GM18909 (cell line): ENCODE data around the gene SLC22A8.
"Not testable (repeated sequence)": the region's sequence is repeated elsewhere in the genome, so short reads cannot be mapped to it uniquely, and the experiment has no call there.

Source experiments
- ATAC-seq: cut with Tn5 transposase; IDR thresholded peaks from one replicate; pipeline ENCODE4 v1.9.1; 2021; ENCODE audit warnings: mild to moderate bottlenecking; ENCODE audit not compliant: unreplicated experiment, poor library complexity

SLC22A8 gene, protein sequence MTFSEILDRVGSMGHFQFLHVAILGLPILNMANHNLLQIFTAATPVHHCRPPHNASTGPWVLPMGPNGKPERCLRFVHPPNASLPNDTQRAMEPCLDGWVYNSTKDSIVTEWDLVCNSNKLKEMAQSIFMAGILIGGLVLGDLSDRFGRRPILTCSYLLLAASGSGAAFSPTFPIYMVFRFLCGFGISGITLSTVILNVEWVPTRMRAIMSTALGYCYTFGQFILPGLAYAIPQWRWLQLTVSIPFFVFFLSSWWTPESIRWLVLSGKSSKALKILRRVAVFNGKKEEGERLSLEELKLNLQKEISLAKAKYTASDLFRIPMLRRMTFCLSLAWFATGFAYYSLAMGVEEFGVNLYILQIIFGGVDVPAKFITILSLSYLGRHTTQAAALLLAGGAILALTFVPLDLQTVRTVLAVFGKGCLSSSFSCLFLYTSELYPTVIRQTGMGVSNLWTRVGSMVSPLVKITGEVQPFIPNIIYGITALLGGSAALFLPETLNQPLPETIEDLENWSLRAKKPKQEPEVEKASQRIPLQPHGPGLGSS

DNA sequence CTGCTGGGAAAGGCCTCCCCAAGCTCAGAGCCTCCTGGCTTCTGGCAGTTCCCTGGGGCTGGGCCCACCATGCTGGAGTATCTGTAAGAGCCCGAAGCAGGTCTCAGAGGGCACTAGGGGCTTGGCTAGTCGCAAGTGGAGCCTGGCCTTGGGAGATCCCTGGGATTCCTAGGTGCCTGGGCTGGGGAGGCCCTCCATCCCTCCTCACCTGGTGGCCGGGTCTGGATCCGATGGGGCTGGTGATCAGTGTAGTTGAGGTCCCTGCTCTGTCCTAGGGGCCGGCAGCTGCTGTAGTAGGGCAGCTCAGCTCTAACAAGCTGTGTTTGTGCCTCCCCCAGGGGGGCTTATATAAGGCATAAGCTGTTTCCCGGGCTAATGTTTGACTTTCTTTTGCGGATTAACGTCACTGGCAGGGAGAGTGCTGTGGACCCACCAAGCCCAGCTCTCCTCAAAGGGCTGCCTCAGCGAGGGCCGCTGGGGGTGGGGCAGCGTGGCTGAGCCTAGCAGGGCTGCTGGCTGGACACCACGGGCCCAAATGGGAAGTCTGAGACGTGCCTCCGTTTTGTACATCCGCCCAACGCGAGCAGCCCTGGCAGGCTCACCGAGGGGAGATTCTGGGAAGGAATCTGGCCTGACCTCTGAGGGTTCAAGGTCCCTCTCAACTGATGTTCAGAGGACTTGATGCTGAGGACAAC is at the start of gene SLC22A8:
SLC22A8 (minus strand) TSS at position 321 of the 695 bp plus-strand sequence. CDS start 883 bp downstream, outside the sequence.
- ATAC-seq = no peak

DNA sequence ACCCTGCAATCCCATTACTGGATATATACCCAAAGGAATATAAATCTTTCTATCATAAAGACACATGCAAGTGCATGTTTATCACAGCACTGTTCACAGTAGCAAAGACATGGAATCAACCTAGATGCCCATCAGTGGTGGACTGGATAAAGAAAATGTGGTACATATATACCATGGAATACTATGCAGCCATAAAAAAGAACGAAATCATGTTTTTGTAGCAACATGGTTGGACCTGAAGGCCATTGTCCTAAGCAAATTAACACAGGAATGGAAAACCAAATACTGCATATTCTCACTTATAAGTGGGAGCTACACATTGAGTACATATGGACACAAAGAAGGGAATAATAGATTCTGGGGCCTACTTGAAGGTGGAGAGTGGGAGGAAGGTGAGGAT is 30.6 kb upstream of the SLC22A8 start:
- ATAC-seq = not testable (repeated sequence)

DNA sequence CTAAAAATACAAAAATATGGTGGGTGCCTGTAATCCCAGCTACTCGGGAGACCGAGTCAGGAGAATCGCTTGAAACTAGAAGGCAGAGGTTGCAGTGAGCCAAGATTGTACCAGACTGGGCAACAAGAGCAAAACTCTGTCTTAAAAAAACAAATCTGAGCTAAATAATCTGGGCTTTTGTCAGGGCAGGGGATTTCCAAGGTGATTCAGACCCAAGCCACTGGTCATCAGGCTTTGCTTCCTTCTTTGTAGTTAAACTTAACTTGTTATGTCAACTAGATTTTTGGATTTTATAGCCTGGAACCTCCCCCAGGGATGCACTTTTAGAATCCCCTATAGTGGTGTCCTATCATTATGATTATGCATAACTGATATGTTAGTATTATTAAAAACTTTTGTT is 27.0 kb upstream of the SLC22A8 start:
- no peak for ATAC-seq

DNA sequence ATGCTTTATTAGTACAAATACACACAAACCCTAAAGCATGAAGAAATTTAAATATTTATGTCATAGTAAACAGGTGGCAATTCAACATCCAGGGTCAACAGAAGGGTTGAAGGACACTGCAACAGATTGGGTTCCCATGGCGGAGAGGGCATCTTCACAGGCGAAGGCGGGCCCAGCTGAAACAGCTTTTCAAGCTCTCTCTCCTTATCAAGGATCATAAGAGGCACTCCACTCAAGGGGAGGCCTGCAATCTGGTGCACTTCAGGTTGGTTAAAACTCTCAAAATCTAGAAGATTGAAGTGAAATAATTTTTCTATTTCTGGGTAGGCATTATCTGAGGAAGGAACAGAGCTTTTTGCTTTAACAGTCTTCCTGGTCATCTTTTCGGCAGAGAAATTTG is 16.8 kb upstream of the SLC22A8 start:
- ATAC-seq = no peak

DNA sequence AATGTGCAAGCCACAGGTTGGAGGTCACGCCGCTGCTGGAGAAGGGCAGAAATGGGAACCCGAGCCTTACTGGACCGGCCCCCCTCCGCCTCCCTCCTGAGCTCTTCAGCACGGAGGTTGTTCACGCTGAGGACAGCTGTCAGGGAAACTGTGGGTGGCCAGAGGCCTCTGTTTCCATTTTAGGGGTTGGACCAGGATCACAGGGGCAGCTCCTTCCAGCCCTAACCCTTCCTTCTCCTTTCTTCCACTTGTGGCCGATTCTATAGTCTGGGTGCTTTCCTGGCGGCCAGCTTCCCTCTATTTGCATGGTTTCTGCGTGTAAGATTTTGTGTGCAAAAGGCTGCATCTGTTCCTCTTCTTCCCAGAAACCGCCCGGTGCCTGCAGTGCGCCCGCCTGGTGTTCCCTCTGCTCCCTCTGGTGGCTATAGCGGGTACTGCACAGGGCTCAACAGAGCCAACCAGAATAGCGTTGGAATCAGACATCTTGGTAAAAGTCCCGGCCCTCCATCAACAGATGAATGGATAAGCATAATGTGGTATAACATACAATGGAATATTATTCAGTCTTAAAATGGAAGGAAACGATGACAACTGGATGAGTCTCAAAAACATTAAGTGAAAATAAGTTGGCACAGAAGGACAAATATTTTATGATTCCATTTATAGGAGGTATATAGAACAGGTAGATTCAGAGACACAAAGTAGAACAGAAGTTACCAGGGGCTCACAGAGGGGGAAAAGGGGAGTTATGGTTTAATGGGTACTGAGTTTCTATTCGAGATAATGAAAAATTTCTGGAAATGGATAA is 8.4 kb upstream of the SLC22A8 start:
- no peak for ATAC-seq

DNA sequence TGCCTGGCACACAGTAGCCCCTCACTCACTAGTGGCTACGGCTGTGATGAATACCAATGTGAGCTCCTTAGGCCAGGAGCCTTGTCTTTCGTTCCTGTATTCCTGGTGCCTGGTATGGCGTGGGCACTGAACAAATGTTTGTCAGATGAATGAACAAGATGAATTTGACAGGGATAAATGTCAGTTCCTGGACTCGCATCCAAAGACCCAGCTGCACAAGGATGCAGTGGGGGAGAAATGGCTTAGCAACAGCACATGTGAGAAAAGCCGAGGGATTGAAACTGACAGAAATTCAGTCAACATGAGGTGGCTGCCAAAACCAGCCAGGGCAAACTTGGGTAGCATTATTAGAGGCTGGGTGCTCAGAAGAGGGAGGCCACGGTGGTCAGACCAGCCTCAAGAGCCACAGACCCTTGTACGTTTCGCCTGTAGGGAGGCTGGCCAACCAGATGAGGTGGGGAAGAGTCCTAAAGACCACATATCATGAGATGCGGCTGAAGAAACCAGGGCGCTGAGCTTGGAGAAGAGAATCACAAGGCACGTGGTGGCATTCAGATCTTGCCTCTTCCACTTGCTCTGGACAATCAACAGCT is 7.7 kb upstream of the SLC22A8 start:
- ATAC-seq = no peak

DNA sequence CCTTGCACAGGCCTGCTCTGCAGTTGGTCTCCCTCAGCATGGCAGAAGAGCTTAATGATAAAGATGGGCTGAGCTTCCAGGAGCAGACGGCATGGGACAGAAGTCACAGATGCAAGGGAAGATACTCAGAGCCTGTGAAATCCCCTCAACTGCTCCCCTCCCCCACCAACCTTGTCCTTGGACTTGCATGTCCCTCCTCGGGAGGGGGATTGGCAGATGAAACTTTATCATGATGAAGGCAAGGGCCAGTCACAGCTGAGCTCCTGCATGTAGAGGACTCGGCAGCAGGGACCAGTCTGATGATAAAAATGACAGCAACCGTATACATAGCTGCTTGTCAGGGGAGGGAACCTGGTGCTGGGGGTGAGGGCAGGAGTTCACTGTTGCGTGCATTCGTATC is 6.8 kb upstream of the SLC22A8 start:
- no peak for ATAC-seq

DNA sequence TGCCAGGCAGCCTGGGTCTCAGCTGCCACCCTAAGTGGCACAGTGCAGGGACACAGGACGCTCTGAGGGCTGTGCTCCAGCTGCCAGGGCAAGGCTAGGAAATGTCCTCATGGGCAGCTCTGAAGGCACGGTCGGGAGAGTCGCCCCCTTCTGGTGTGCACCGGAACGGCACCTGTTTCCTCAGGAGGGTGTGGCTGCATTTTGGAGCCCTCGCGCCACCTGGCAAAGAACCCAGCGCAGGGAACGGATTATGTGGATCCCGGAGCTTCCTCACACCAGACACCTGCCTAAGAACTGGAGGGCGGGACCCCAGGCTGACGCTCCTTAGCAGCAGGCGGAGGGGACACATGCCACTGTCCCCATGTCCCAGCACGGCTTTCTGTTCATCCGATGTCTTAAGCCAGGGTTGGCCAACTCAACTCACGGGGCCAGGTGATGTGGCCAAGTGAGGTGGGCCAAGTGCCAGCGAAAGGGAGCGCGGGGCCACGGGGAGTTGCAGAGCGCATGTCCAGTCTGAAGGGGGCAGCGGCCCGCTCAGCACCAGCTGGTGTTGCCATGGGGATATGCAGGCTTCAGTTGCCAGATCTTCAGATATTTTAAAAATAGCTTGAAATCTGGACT is 5.1 kb upstream of the SLC22A8 start:
- no peak for ATAC-seq

DNA sequence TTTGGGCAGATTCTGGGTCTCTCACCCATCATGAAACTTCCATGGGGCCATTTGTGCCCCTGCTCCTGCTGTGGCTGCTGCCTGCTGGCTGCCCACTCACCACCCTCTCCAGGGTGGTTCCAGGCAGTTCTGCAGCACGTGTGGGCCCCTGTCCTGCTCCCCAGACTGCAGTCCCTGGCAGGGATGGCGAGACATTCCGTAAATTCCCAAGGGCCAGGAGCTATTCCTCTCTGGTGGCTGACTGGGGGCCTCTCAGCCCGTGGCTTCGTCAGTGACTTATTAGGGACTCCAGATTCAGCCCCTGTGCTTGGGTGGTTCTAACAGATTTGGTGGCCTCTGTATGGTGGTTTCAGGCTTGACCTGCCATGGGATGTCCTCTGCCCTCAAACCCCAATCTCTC is 3.9 kb upstream of the SLC22A8 start:
- ATAC-seq = no peak

DNA sequence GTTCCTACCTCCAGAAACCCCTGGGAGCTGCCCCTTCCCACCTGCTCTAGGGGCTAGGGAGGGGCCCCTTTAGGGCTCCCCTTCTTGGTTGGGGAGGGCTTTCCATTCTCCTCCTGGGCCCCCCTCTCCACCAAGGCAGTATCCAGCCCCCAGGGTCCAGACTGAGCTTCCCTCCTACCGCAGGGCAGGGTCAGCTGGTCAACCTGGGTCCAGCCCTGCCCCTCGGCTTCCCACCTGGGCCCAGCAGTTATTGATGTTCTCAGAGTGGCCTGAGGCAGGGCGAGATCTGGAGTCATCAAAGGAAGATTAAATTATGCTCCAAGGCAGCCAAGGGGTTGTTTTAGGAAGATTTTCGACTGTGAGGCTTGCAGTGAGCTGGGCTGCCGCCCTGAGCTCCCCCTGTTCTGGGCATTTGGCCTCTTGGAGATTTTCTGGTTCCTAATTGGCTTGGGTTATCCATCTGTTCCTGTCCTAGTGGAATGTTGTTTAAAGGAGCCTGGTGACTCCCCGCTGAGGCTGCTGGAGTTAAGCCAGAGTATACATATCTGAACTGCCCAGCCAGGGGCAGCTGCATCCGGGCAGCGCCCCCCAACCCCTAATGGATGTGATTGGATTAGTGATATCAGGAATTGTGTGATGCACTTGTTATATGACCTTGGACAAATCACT is 1.8 kb upstream of the SLC22A8 start:
- ATAC-seq = no peak

DNA sequence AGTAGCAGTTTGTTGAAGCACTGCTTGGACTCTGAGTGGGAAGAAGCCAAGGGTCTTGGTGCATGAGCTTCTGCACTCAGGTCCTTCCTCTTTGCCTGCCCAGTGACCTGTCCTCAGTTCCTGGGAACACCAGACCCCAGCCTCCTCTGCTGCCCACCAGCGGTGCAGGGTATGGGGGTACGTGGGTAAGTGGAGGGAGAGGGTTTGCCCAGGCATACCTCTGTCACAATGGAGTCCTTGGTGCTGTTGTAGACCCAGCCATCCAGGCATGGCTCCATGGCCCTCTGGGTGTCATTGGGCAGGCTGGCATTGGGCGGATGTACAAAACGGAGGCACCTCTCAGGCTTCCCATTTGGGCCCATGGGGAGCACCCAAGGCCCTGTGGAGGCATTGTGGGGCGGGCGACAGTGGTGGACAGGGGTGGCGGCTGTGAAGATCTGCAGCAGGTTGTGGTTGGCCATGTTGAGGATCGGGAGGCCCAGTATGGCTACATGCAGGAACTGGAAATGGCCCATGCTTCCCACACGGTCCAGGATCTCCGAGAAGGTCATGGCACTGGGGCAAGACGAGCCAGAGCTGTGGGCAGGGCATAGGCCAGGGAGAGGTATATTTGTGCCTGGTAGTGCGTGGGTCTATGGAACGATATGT is 1.1 kb downstream of the SLC22A8 start:
- ATAC-seq = no peak

DNA sequence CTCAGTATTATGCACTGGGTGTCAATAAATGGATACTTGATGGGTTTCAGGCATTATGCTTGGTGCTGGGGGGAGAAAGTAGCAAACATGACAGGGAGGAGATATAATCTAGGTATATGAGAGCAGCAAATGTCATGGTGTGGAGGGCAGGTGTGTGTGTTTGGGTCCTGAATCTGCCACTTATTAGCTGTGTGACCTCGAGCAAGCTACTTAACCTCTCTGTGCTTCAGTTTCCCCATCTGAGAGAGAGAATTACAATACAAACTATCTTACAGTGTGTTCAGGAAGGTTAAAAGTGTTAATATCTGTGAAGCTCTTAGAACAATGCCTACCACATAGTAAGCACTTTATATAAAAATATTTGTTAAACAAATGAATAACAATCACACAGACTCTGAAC is 2.8 kb downstream of the SLC22A8 start:
- ATAC-seq = no peak

DNA sequence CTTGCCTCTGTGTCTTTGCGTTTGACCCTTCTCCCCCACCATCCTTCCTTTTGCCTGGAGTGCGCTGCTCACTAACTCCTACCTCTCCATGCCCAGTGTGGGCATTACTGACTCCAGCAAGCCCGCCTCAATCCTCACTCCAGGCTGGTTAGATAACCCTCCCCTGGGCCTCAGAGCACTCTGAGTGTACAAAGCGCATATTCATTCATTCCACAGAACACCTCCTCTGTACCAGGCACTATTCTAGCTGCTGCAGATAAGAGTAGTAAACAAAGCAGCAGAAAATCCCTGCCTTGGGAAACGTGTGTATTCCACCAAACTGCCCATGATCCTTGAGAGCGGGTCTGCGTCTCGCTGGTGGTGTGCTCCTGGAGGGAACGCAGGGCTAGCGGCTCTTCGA is 3.2 kb downstream of the SLC22A8 start:
- no peak for ATAC-seq

DNA sequence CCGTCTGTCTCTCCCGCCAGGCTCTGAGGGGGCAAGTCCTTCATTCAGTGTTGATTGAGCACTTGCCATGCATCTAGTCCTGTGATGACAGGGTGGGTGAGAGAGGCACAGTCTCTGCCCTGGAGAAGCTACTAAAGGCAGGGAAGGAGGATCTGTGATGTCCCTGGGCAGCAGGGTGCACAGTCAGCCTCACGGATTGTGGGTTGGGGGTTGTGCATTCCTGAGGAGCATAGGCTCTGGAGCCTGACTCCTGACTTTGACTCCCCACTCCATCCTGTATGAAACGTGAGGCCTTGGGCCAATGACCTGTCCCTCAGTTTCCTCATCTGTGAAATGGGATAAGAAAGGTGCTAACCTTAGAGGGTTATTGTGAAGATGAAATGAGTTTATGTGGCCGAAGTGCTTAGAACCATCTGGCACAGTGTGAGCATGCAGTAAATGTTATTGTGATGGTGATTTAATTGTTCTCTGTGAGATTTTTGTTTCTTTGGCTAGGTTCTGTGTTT is 4.7 kb downstream of the SLC22A8 start:
- no peak for ATAC-seq

DNA sequence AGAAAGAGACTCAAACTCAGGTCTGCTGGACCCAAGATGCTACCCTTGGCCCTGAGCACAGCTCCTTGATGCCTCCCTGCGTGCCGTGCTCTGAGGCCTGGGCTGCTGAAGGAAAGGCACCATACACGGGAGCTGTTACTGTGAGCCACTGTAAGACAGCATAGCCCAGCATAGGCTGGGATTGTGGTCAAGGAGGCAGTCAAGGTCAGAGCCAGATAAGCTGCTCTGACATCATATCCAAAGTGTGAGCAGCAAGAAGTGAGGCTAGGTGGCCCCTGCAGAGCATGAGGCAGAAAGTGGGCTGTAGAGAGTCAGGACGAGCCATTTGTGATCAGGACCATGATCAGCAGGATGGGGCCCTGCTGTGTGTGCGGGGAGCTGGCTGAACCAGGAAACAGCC is 7.7 kb downstream of the SLC22A8 start:
- ATAC-seq = no peak

DNA sequence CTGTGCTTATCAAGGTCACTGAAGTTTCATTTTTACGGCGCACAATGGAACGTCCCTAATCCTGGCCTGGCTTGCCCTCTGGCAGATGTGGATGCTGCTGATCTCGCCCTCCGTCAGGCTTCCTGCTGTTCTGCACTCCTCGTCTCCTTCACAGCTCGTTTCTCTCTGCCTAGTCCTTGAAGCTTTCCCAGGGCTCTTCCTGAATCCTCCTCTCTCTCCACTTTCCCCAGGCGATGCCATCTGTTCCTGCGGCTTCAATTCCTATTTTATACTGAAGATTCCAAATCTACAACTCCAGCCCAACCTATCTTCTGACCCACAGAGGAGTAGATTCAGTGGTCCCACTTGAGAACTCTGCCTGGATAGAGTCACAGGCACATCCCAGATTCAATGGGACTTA is 14.2 kb downstream of the SLC22A8 start:
- no peak for ATAC-seq

DNA sequence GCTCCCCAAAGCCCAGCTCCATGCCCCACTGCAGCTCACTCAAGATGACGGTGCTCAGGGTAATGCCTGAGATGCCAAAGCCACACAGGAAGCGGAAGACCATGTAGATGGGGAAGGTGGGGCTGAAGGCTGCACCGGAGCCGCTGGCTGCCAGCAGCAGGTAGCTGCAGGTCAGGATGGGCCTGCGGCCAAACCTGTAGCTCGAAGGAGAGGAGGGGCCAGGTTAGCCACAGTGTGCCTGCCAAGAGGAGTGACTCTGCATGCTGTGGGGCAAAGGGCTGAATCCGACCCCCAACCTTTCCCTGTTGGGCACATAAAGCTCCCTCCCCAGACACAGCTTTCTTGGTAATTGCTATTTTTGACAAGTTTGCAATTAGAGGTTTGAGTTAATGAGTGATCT is 16.0 kb downstream of the SLC22A8 start:
- ATAC-seq = no peak

DNA sequence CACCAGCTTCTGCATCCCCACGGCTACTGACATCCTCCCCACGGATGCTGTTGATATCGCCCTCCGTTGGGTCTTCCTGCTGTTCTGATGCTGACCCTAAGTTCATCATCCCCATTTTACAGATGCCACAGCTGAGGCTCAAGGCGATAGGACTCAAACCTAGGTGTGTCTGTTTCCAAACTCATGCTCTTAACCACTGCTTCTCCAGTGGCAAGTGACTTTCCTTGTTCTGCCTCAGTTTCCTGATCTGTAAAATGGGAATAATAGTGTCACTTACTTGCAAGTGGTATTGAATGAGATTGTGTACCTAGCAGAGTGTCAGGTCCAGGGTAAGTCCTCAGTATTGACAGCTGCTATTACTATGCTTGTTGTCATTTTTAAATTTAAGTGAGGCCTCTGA is 16.5 kb downstream of the SLC22A8 start:
- no peak for ATAC-seq

DNA sequence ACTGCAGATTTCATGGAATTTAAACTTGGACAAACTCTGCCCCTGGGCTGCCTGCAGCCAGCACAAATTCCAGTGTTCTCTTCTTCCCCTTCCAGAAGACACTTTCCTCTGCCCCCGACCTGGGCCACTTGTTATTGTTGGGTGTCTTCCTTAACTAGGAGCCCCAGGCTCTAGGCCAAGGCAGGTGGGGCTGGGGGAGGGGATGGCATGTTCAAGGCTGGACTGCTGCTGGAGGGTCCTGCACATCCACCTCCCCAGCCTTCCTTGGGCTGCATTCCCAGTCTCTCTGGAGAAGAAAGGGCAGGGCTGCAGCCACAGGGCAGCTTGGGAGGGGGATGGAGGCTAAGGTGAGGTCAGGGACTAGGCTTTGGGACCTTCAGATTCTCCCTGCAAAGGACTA is 19.4 kb downstream of the SLC22A8 start:
- ATAC-seq = no peak
